Medulla oblongata (tissue), 1 donor: Measurements from ENCODE around the gene IFITM5.
"Not testable (repeated sequence)": the region's sequence is repeated elsewhere in the genome, so short reads cannot be mapped to it uniquely, and the experiment has no call there.

Experiments
- DNase-seq: peaks from one replicate; pipeline ENCODE4 v3.0.0-alpha.2; 2015; ENCODE audit errors: extremely low spot score

The IFITM5 gene

DNA sequence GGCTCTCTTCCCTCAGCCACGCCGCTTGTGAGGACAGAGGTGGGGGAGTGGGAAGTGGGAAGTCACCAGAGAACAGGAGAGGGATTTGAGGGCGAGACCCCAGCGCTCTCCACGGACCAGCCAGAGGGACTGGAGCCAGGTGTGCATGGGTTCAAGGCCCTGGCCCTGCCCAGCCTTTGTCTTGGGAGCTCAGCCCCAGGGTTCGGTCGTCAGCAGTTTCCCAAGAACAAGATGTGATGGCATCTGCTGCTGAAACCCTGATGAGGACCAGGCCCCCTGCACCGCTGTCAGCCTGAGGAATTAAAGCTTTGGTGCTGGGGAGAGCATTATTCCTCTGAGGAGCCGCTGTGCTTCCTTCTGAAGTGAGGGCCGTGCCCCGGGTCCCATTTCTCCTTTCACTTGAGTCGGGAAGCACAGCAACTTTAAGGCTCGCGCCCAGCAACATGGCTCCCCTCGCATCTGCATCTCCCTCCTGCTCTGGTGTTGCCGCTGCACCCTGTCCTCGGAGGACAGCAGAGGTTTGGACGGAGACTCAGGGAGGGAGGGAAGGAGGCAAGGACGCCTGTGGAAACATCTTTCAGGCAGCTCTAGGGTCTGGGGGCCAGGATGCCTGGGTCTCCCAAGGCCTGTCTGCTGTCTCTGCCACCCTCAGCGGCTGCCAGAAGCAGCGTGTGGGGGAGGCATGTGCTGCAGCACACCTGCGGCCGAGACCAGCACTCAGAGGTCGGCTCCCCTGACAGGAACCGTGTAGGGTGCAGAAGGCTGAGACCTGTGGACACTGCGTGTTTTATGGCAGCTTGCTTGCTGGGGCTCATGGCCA, 3.8 kb downstream of the IFITM5 start:
- DNase-seq = no peak

DNA sequence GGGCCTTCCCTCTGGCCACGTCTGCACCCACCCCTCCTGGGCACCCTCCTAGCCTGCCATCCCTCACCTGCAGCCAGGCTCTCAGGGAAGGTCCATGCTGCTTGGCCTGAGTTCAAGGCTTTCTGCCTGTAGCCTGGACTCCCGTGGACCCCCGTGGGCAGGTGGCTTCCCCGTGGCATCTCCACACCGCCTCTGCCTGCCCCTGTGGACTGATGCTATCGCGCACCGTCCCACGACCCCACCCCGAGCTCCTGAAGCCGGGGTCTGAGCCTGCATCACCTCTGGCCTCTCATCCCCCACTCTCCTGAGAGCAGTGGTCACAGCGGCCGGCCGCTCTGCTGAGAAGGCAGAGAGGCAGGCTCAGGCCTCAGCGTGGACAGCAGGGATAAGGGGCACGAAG, 4.5 kb downstream of the IFITM5 start:
- DNase-seq = no peak

DNA sequence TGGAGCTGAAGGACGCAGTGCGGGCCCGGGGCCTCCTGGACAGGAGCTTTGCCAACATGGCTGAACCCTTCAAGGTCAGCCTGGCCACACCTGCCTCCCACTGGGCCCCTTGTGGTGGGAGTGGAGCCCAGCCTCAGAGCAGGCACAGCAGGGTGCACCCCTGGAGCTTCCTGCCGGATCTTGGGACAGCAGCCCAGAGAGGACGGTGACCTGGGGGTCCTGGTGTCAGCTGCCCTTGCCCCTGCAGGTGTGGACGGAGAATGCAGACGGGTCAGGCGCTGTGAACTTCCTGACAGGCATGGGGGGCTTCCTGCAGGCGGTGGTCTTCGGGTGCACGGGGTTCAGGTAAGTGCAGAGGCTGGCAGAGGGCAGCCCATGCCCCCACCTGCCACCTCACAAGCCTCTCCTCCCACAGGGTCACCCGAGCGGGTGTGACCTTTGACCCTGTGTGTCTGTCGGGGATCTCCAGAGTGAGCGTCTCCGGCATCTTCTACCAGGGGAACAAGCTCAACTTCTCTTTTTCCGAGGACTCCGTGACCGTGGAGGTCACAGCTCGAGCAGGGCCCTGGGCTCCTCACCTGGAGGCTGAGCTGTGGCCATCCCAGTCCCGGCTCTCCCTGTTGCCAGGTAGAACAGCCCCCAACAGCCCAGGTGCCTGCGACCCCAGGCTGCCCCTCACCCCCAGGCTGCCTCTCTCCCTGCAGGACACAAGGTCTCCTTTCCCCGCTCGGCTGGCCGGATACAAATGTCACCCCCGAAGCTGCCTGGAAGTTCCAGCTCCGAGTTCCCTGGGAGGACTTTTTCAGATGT, 5.3 kb downstream of the IFITM5 start:
- DNase-seq = no peak

DNA sequence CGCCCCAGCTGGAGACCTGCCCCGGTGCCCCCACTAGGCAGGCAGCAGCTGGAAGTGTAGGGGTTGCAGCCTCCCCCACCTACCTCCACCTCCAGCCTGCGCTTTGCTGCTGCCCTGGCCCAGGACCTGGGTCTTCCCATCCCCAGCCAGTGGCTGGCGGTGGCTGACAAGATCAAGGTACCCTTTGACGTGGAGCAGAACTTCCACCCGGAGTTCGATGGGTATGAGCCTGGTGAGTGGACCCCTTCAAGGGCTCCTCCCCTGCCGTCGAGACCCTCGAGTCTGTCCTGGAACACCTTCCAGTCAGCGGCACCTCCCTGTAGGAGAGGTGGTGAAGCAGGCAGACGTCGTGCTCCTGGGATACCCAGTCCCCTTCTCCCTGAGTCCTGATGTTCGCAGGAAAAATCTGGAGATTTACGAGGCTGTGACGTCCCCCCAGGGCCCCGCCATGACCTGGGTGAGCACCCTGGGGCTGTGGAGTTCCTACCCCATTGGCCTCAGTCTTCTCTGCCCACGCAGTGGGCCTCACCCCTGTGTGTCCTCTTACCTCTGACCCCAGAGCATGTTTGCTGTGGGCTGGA, 6.0 kb downstream of the IFITM5 start:
- no peak for DNase-seq

DNA sequence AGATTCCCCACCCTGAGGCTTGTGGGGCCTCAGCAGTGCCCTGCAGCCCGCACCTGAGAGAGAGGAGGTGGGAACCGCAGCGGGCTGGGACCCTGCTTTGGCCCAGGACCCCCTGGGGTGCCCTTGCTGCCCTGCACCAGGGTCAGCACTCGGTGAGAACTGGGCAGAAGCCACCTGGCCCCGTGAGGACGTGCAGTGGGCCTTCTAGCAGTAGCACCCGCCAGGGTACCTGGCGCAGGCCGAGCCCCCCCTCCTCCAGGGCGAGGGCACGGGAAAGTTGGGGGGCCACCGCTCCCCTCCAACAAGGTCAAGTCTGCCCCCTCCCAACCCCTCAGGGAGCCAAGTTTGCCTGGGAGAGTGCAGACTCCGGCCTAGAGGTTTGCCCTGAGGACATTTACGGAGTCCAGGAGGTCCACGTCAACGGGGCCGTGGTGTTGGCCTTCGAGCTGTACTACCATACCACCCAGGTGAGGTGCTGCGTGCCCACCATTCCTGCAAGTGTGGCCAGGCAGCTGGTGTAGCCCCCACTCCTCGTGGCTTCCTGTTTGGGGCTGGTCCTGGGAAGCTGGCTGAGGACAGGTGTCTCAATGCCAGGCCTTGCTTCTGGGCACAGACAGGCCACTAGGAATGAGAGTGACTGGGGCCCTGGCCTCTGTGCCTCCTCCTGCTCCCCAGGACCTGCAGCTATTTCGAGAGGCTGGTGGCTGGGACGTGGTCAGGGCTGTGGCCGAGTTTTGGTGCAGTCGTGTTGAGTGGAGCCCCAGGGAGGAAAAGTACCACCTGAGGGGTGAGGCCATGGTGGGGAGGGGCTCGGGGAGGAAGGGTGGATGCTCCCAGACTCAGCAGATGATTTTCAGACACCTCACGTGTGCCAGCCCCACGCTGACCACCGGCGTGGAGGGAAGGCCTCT, 6.9 kb downstream of the IFITM5 start:
- DNase-seq = no peak

DNA sequence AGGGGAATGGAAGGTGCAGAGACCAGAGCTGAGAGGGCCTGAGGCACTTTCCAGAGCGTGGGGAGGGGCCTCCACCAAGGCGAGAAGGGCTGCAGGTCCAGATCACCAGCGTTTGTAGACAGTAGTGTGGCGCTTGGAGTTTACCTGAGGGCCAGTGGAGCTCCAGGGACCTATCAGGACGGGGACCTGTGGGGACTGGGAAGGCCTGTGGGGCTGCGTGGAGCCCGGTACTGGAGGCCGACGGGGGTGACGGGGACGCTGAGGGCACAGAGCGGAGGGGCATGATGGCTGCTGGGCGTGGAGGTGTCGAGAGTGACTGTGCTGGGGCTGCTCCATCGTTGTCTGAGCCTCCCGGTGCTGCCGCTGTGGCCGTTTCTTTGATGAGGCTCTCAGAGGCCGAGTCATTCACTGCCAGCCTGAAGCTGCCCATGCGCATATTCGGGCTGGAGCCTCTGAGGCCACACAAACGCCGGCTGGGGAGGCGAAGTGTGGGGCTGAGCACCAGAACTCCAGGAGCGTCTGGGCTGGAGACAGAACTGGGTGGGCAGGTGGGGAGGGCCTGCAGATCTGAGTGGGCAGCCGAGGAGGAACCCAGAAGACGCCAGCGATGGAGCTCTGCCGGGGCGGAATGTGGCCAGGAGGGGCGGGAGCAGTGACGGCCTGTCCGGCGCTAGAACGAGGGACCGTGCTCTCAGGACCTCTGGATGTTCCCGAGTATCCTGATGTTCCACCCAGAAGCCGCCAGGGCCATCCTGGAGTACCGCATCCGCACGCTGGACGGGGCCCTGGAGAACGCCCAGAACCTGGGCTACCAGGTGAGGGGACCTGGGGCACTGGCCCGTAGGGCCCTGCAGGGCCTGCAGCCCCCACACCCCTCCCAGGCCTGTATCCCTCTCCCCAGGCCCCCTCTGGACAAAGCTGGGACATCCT, 7.8 kb downstream of the IFITM5 start:
- DNase-seq = no peak

DNA sequence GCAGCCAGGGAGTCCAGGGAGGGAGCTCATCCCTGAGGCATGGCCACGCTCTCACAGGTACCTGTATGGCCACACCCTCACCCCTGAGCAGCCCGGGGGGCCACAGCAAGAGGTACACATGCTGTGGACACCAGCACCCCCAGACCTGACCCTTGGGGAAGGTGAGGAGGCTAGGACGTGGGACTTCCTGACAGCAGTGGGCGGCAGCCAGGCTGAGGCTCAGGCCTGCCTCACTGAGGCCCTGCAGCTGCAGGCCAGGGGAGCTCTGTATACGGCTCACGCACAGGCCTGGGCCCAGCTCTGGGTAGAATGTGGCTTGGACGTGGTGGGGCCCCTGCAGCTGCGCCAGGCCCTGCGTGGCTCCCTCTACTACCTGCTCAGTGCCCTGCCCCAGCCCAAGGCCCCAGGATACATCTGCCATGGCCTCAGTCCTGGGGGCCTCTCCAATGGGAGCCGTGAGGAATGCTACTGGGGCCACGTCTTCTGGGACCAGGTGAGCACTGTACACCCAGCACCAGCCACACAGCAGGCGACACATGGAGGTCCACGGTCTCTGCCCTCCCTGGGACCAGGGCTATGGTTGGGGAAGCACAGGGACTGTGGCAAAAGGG, 8.6 kb downstream of the IFITM5 start:
- no peak for DNase-seq

DNA sequence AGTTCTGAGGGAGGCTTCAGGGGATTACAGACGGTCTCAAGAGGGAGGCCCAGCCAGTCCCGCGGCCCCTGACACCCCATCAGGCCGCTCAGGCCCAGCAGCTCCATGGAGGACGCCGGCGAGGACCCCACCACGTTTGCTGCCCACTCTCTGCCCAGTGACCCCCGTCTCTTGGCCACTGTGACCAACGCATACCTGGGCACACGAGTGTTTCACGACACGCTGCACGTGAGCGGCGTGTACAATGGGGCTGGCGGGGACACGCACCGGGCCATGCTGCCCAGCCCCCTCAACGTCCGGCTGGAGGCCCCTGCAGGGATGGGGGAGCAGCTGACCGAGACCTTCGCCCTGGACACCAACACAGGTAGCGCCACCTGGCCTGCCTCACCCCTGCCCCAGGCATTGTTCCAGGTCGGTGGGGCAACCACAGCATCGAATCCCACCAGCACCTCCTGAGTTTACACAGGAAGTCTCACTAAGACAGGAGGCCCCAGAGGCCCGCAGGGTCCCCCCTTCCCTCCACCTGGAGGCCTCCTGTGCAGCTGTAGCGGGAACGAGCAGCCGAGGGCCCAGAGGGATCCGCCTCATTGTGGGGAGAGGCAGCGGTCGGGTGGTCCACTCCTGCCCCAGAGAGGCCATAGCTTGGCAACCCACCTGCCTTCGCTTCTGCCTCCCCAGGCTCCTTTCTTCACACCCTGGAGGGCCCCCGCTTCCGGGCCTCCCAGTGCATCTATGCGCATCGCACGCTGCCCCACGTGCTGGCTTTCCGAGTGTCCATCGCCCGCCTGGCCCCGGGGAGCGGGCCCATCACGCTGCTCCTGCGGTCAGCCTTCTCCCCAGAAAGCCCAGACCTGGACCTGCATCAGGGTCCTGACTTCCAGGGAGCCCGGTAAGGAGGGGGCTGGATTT, 9.4 kb downstream of the IFITM5 start:
- no peak for DNase-seq

DNA sequence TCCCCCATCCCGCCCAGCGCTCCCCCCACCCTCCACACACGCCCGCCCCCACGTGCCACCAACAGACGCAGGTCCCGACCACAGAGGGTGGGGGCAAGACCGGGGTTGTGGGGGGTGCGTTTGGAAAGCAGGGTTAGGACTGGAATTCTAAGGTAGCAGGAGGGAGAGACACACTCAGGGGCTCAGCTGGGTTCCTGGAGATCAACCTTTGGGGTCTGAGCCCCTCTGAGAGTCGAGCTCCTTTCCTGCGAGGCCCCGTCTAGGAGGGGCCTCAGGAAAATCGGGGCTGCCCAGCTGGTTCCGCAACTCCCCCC, 10.0 kb downstream of the IFITM5 start:
- DNase-seq = no peak

DNA sequence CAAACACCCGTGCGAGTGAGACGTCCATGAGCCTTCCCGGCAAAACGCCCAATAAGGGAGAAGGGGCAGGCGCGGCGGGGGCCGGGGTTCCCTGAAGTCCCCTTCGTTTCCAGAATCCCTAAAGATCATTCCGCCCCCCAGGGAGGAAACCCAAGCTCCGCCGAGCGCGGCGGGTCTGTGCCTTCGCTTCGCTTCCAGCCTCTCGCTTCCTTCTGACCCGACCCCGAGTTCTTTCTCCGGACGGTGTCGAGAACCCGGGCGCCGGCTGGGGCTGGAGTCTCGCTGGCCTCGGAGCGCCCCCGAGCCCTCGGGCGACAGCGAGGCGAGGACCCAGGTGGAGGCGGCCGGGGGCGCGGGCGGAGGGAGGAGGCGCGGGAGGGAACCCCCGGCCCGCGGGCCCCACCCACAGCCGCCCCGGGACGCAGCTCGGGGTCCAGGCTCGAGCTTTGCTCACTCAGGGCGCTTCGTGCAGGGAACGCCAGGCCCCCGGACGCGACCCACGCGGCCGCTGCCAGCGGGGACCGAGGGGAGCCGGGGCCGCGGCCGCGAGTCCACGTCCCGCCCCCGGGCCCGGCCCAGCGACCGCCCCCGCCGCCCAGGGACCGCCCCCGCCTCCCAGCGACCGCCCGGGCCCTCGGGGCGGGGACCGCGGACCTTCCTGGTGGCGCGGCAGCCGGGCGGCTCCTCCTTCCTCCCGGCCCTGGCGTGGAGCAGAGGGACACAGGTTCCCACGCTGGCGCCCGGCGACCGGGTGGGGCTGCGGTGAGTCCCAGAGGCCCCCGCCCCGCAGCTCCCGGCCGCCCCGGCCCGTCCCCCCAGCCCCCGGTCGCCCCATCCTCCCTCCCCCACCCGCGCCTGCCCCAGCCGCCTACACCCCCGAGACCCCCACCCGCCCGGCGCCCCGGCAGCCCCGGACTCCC, 10.6 kb downstream of the IFITM5 start, which contains the start of gene PGGHG:
Gene PGGHG, plus strand, starts transcription at position 649 of the 920 bp plus-strand sequence. CDS start 691 bp downstream, outside the sequence.
- DNase-seq = no peak

DNA sequence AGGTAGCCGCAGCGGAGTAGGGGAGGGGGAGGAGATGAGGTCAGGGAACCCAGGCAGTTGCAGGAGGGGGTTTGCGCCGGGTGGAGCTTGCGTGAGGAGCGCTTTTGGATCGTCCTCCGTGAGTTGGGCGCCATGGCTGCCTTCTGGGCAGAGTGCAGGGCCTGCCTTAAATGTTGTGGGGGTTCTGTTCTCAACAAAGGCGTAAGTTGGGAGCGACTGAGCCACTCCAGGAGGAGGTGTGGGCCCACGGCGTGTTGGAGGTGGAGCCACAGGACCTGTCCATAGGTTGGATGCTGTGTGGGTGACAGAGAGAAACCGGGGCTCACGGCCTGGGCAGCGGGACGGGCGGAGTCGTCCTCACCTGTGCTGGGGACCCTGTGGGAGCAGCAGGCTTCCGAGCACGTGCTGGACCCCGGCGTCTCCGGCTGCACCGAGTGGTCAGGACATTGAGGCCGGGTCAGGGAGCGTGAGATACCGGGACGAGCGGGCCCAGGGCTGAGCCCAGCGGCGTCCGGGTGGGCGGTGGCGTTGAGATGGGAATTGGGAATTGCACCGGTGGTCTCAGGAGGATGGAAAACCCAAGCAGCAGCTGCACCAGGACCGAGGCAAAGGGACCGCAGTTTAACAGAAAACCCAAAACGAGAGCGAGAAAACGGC, 11.4 kb downstream of the IFITM5 start:
- DNase-seq = no peak

DNA sequence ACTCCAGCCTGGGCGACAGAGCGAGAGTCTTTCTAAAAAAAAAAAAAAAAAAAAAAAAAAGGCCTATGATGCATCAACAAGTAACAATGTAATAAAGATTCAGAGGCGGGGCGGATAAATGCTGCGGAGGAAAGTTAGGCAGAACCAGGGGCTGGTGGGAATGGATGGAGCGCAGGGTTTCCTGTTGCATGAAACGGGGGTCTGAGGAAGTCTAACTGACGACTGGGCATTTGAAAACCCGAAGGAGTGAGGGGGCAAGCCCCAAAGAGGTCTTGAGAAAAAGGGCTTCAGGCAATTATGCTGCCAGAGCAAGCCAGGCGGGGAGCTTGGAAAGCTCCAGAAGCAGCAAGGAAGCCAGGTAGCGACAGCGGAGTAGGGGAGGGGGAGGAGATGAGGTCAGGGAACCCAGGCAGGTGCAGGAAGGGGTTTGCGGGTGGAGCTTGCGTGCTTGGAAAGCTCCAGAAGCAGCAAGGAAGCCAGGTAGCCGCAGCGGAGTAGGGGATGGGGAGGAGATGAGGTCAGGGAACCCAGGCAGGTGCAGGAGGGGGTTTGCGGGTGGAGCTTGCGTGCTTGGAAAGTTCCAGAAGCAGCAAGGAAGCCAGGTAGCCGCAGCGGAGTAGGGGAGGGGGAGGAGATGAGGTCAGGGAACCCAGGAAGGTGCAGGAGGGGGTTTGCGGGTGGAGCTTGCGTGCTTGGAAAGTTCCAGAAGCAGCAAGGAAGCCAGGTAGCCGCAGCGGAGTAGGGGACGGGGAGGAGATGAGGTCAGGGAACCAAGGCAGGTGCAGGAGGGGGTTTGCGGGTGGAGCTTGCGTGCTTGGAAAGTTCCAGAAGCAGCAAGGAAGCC, 12.1 kb downstream of the IFITM5 start:
- not testable (repeated sequence) for DNase-seq

DNA sequence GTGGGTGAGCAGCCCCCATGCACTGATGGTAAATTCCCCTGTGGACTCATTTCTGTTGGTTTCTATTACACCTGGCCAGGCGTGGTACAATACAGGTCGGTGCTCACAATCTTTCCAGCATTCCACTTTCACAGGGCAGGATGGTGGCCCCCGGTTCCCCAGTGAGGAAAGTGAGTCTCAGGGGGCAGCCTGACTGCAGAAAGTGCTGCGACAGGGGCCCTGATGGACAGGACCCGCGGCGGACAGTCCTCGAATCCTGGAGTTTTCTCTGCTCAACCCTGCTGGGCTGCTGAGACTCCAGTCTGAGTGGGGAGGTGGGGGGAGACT, 13.5 kb downstream of the IFITM5 start:
- no peak for DNase-seq

DNA sequence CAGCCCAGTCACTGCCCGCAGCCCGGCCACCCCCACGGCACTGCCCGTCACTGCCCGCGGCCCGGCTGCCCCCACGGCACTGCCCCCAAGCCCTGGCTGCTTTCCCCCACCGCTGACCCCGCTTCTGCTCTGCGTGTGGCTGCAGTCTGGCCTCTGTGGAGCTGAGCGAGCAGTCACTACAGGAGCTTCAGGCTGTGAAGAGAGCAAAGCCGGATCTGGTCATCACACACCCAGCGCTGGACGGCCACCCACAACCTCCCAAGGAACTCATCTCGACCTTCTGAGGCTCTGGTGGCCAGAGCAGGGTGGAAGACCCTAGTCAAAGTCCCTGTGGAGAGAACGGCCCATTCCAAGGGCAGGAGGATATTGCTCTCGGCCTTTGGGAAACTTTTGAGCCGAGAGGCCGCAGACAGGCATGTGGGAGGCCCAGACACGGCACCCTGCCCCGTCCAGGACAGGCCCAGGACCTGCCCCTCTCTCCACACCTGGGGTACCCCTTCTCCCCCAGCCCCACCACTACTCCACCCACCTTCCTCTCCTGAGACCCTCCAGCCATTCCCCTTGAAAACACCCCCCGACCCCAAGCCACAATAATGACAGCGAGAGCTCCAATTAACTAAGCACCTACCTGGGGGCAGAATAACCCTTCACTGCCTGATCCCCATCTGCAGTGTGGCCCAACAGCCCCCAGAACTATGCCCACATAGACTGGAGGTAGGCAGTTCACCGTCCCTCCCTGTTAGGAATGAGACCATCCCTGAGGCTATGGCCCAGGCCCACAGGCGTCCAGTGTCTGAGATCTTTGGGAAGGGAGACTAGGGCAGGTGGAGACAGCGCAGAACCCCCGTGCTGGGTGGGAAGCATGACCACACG, 14.1 kb downstream of the IFITM5 start:
- DNase-seq = no peak

DNA sequence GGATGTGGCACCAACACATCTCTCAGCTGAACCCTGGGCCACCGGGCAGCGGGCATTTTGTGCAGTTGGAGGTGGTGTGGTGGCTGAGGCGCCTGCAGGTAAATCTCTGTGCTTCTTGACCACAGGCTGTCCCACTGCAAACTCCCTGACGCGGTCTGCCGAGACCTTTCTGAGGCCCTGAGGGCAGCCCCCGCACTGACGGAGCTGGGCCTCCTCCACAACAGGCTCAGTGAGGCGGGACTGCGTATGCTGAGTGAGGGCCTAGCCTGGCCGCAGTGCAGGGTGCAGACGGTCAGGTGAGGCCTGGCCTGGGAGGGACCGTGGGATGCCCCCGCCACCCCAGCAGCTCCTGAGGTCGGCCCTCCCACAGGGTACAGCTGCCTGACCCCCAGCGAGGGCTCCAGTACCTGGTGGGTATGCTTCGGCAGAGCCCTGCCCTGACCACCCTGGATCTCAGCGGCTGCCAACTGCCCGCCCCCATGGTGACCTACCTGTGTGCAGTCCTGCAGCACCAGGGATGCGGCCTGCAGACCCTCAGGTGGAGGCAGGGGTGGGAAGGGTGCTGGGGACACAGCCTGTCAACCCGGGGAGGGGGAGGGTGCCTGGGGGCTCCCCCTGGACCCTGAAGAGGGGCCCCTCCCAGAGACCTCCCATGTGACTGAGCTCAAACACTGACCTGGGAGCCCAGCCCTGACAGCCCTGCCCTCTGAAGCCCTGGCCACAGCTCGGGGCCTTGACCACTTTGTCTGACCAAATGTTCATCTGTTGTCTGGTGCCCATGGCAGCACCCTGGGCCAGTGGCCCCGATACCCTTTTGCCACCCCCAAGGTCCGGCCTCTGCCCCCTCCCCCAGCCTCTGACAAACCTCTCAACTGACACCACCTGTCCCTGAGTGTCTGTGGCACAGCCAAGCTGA, 15.0 kb downstream of the IFITM5 start:
- no peak for DNase-seq
